ENCODE results near the gene ELFN1.

DNA sequence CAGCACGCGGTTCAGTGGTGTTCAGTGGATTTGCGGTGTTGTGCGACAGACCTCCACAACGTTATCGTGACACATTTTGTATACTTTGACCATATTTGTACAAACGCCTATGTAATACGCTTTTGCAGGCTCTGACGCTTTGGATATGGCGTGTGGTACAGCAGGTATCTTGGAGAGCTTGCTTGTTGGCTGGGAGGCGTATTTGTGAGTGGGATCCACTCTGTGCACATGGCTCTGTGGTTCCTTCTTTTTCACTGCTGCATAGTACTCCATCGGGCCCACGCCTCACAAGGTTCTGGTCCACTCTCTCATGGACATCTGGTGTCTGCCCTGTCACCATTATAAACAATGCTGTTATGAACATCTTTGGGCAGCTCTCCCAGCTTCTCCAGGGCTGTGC, 53.2 kb downstream of the ELFN1 start:
- TF ChIP-seq TAF1 (IDR thresholded peaks at IDR 0.05; ENCODE audit: borderline replicate concordance, insufficient read depth, low read length) (no peak), POLR2AphosphoS5 (IDR thresholded peaks at IDR 0.05; ENCODE audit: low read depth, low read length) (no peak)
- TF ChIP-seq, protein P1, sequence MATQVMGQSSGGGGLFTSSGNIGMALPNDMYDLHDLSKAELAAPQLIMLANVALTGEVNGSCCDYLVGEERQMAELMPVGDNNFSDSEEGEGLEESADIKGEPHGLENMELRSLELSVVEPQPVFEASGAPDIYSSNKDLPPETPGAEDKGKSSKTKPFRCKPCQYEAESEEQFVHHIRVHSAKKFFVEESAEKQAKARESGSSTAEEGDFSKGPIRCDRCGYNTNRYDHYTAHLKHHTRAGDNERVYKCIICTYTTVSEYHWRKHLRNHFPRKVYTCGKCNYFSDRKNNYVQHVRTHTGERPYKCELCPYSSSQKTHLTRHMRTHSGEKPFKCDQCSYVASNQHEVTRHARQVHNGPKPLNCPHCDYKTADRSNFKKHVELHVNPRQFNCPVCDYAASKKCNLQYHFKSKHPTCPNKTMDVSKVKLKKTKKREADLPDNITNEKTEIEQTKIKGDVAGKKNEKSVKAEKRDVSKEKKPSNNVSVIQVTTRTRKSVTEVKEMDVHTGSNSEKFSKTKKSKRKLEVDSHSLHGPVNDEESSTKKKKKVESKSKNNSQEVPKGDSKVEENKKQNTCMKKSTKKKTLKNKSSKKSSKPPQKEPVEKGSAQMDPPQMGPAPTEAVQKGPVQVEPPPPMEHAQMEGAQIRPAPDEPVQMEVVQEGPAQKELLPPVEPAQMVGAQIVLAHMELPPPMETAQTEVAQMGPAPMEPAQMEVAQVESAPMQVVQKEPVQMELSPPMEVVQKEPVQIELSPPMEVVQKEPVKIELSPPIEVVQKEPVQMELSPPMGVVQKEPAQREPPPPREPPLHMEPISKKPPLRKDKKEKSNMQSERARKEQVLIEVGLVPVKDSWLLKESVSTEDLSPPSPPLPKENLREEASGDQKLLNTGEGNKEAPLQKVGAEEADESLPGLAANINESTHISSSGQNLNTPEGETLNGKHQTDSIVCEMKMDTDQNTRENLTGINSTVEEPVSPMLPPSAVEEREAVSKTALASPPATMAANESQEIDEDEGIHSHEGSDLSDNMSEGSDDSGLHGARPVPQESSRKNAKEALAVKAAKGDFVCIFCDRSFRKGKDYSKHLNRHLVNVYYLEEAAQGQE (IDR thresholded peaks at IDR 0.05; ENCODE audit: insufficient read depth in 1 of 2, low read depth in 2 of 2, low read length in 2 of 2) = no peak
